Right kidney (tissue), 1 donor: ENCODE results near the gene EBF4.
"Not testable (repeated sequence)": the region's sequence is repeated elsewhere in the genome, so short reads cannot be mapped to it uniquely, and the experiment has no call there.

ENCODE experiments used
- DNase-seq: peaks from one replicate; pipeline ENCODE4 v3.0.0-alpha.2; 2016

Gene EBF4

DNA sequence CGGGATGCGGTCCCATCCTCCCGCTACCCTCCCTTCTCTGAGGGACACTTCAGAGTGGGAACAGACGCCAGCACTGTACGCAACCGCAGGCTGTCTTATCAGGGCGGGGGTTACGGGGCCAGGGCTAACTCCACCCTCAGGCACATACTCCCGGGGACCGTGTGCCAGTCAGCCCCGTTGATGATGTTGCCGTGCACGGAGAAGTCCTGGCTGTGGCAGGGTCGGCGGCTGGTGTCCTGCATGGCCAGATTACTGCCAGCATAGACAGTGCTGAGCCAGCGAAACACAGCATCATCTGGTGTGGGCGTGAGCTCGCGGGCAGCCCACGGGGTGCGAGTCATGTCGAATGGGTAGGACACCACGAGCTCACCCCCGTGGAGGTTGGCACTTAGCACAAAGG is 102.9 kb downstream of the EBF4 start:
- no peak for DNase-seq

DNA sequence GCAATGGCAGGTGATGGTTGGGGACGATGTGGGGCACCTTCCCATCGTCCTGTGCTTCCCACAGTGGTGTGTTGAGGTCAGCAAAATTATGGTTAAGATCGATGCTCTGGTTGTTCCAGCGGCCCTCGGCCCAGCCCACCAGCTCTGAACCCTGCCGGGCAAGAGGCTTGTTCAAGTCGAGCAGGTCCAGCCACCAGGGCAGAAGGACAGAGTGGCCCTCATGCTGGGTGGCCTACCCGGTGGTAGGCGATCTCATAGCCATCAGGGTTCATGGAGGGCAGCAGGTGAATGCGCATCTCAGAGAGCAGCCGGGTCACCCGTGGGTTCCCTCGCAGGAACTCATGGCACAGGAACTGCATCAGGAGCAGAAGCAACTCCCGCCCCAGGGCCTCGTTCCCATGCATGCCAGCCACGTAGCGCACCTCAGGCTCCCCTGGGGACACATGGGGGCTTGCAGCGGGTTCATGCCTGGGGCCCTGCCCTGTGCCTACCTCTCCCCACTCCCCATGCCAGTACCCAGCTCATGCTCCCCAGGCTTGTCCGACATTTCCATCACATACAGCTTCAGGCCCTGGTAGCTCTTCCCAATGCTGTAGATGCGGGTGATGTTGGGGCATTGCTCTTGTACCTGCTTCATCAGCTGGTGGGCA is 103.6 kb downstream of the EBF4 start:
- no peak for DNase-seq

GRCh38 chr20:2797136-2797983 is 104.8 kb downstream of the EBF4 start:
- DNase-seq = no peak

GRCh38 chr20:2798095-2798805 is 105.7 kb downstream of the EBF4 start:
- no peak for DNase-seq

- DNase-seq = no peak
Measured at GRCh38 chr20:2798814-2799213, 106.2 kb downstream of the EBF4 start.

GRCh38 chr20:2799271-2799670 is 106.7 kb downstream of the EBF4 start:
- DNase-seq = no peak

- DNase-seq = peak; percentile 80
Measured at GRCh38 chr20:2799688-2800520, 107.3 kb downstream of the EBF4 start.

DNA sequence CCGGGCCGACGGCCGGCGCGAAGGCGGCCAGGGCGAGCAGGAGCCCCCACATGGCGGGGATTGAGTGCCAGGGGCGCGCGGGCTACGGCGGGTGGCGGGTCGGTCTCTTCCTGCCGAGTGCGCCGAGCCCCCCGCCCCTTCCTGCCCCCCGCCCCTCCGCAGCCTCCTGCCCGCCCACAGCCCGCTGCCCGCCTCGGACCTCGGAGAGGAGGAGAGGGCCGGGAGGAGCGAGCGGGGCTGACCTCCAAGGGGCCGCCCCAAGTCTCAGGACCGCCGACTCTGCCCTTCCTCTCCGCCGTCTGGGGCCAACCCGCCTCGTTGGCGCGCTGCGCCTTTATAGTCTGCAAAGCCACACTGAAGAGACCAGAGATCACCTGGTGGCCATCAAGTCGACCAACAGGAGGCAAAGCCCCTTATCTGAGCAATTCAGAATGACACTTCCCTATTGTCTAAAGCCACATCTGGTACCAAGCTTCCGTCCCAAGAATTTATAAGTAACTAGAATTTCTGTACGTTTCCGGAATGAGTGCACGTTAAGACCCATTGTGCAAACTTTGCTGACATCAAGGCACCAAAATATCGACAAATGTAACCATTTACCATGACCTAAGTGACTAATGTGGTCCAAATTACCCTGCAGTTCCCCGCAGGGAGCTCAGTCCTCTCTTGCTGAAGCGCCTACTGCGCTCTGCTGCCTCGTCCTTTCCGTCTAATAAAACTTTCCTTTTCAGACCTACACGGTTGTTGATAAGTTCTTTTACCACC is 108.1 kb downstream of the EBF4 start, which contains the start of gene CPXM1:
CPXM1 (minus strand) TSS at position 107 of the 765 bp plus-strand sequence; CDS start at position 52, 55 bp downstream.
- DNase-seq = peak; percentile 90

- peak; percentile 47 for DNase-seq
Measured at GRCh38 chr20:2801286-2801728, 108.7 kb downstream of the EBF4 start.

DNA sequence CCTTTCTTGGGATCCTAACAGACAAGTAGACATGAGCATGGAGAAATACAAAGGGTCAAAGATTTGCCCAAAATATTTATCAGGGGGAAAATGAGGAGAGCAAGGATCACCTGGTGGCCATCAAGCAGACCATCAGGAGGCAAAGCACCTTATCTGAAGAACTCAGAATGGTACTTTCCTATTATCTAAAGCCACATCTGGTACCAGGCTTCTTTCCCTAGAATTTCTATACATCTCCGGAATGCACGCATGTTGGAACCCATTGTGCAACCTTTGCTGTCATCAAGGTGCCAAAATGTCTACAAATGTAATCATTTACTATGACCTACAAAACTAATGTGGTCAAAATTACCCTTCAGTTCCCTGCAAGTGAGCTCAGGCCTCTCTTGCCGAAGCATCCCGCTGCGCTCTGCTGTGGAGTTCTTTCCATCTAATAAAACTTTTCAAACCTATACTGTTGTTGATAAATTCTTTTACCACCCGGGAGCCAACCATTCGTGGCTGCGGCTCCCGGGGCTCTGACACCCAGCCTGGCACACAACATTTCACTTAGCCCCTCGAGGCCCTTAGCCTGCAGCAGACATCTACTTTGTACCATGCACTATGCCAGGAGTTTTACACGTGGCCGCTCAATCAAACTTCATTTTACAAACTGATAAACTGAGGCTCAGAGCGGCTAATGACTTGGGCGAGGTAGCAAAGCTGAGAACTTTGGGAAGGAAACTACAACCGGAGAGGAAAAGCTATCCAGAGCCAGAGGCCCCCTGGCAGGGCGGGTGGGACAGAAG is 111.7 kb downstream of the EBF4 start:
- no peak for DNase-seq

- peak; percentile 37 for DNase-seq
Measured at GRCh38 chr20:2804852-2805688, 112.5 kb downstream of the EBF4 start.

DNA sequence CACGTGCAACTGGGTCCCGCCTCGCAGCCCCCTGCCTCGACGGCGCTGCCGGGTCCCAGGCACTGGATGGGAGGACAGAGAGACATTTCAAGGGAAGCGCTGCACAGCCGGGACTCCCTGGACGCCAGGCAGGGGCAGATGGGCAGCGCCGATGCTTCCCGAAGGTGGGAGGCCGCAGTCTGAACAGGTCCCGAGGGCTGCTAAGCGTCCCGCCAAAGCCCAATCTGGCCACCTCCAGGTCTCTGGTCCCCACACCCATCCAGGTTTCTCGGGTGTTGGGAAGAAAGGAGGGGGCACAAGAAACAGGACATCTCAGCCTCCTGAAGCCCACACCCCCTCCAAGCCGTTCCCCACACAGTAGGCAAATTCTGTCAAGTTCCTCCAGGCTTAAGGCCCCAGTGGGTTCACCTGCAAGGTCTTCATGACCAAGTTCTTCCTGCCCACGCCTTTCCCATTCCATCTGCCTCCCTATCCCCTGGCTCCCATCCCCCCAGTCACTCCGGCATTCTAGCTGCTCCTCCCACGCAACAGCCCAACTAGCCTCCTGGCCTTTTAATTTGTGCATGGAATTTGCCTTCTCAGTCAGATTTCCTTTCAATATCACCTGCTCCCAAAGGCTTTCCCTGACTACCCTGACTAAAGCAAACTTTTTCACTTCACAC is 113.2 kb downstream of the EBF4 start:
- DNase-seq = peak; percentile 46

DNA sequence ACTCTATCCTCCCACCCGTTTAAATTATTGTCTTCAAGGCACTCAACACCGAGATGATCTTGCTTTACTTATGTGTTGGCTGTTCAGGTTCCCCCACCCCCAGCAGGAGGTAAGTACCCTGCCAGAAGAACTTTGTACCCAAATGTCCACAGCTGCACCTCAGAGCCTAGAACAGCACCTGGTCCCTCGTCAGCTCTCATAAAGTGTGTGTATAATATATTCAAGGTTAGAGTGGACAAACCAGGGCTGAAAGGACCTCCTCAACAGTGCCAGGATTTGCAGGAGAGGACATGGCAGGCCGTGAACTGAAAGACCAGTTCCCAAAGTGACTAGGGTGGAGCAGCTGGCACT is 113.7 kb downstream of the EBF4 start:
- DNase-seq = peak; percentile 22

DNA sequence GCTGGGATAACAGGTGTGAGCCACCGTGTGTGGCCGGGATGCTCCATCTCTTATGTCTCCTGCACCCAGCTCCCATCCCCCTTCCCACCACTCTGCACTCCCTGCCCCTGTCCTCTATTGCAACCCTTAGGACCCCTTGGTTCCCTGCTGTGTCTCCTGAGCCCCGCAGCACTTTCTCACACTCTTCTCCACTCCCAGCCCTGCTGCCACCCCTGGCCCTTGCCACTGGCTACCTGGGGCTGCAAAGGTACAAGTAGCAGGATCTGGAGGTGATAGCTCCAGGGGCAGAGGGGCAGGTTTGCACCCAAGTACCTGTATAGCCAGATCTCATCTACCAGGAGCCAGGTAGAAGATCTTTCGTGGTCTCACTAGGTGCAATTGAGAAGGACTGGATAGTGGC is 114.4 kb downstream of the EBF4 start:
- DNase-seq = no peak

GRCh38 chr20:2807929-2808328 is 115.3 kb downstream of the EBF4 start:
- not testable (repeated sequence) for DNase-seq

GRCh38 chr20:2809690-2810089 is 117.1 kb downstream of the EBF4 start:
- no peak for DNase-seq
